Activated naive CD8-positive, alpha-beta T cell treated with anti-CD3 and anti-CD28 coated beads, Interleukin-2, amount 10 ng/mL, durations not matched to agents 7 days and 5 days (primary cell): ENCODE results near the gene RAB6D. TPM values are rescaled to one million over a fixed set of nuclear protein-coding genes. Genes with fewer than 3 reads are reported as not detected.
A peak's percentile ranks its signal among the peaks of the same experiment; 100 is the strongest.
"Not testable (repeated sequence)": the region's sequence is repeated elsewhere in the genome, so short reads cannot be mapped to it uniquely, and the experiment has no call there.

ENCODE experiments used
- ATAC-seq: fragments of 150-1000 bp; cut with Tn5 transposase; one replicate; pipeline ENCODE4 v1.10.0; 2021; ENCODE audit warnings: low read depth, moderate library complexity
- POLR2A ChIA-PET: fragments of 350-600 bp; sonication (Branson Sonifier 250); formaldehyde crosslinking; loops from one replicate; lab custom pipeline; 2021; ENCODE audit warnings: antibody characterized with exemption; lab: Charles Lee
- DNase-seq: peaks from one replicate; pipeline ENCODE4 v3.0.0; 2021
- H3K27ac Mint-ChIP-seq: one replicate; pipeline ENCODE4 v1.8.0; 2022; ENCODE audit warnings: mild to moderate bottlenecking, mixed read lengths
- H3K27me3 Mint-ChIP-seq: one replicate; pipeline ENCODE4 v1.8.0; 2022; ENCODE audit warnings: mild to moderate bottlenecking, moderate library complexity, mixed read lengths
- H3K36me3 Mint-ChIP-seq: one replicate; pipeline ENCODE4 v1.8.0; 2021; ENCODE audit warnings: mild to moderate bottlenecking, mixed read lengths
- H3K4me1 Mint-ChIP-seq: one replicate; pipeline ENCODE4 v1.8.0; 2021; ENCODE audit warnings: mixed read lengths
- H3K4me3 Mint-ChIP-seq: one replicate; pipeline ENCODE4 v1.8.0; 2022; ENCODE audit warnings: mild to moderate bottlenecking, moderate library complexity, mixed read lengths
- H3K9me3 Mint-ChIP-seq: one replicate; pipeline ENCODE4 v1.8.0; 2021; ENCODE audit warnings: mixed read lengths
- total RNA-seq, 2 experiments: library from RNA; stranded (reverse); gene quantifications; one replicate each; pipeline ENCODE4 v1.2.3, GENCODE V29; 2021

RAB6D gene
- total RNA-seq, 2 experiments from 2014 or later, result not detected

DNA sequence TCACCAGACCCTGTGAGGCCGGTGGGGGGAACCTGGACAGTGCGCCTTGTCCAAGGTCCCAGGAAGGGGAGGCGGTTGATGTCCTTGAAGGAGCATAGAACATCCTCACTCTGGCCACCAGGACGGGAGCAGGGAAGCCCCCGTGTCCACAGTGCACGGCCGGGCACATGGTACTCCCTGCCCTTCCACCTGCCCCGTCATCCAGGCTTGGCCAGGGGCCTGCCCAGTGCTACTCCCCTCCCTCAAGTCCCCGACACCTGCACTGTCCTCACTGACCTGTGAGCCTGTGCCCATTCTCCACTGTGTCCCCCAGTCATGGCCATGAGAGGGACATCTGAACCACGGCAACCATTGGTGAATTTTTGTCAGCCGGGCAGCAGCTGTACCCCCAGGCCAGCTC is 27.5 kb upstream of the RAB6D start:
- H3K4me3 Mint-ChIP-seq, POLR2A ChIA-PET, H3K27me3 Mint-ChIP-seq, DNase-seq, H3K36me3 Mint-ChIP-seq, H3K27ac Mint-ChIP-seq, ATAC-seq, H3K9me3 Mint-ChIP-seq, H3K4me1 Mint-ChIP-seq: not testable (repeated sequence)

GRCh38 chr2:131390495-131391130 is 26.6 kb upstream of the RAB6D start:
- POLR2A ChIA-PET, H3K4me3 Mint-ChIP-seq, H3K4me1 Mint-ChIP-seq: not testable (repeated sequence)

DNA sequence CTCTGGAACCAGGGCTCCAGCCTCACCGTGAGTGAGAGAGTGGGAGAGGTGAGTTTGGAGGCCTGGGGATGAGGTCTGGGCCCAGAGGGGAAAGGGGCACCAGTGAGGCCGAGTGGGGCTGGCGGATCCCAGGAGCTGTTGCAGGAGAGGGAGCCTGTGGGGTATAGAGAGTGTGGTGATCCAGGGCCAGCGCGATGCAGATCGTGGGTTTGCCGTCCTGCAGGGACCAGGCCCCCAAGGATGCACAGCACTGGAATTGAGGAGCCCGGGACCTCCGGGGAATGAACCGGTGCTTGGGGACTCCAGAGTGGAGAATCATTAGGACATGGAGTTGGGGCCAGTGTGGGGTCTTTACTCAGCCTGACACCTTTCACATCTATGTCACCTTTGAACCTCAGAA is 25.7 kb upstream of the RAB6D start:
- H3K27me3 Mint-ChIP-seq, result peaks cover 7% of the 10 kb centered on the region
- H3K4me1 Mint-ChIP-seq, result no peaks in the 10 kb centered on the region
- ATAC-seq, result no peak
- no peak overlapping the region for H3K27ac Mint-ChIP-seq
- H3K36me3 Mint-ChIP-seq, result no peaks in the 10 kb centered on the region
- DNase-seq, result no peak
- POLR2A ChIA-PET, result no interaction called here
- no peaks in the 10 kb centered on the region for H3K9me3 Mint-ChIP-seq
- no peak overlapping the region for H3K4me3 Mint-ChIP-seq

More at GRCh38 chr2:131390495-131391130, 26.6 kb upstream of the RAB6D start:
- ATAC-seq, H3K36me3 Mint-ChIP-seq, DNase-seq, H3K27ac Mint-ChIP-seq, H3K27me3 Mint-ChIP-seq, H3K9me3 Mint-ChIP-seq: not testable (repeated sequence)

DNA sequence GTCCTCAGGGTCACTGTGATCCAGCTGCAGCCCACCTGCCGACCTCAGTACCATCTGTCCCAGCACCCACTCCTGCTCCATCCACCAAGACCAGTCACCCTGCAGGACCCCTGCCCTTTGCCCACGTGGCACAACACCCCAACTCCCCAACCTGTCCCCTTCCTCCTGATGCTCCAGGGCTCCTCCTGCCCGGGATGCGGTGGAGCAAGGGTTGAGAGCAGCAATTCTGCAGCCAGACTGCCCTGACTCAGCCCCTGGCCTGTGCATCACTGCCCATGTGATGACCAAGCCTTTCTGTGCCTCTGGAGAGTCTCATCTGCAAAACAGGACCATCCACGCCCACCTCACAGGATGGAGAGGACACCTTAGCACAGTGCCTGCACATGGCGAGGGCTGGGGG is 24.9 kb upstream of the RAB6D start:
- H3K27me3 Mint-ChIP-seq, DNase-seq, H3K36me3 Mint-ChIP-seq, H3K9me3 Mint-ChIP-seq, H3K4me3 Mint-ChIP-seq, ATAC-seq, H3K27ac Mint-ChIP-seq, H3K4me1 Mint-ChIP-seq, POLR2A ChIA-PET: not testable (repeated sequence)

- H3K9me3 Mint-ChIP-seq, DNase-seq, POLR2A ChIA-PET, H3K36me3 Mint-ChIP-seq, H3K27ac Mint-ChIP-seq, H3K4me1 Mint-ChIP-seq, H3K4me3 Mint-ChIP-seq, ATAC-seq: not testable (repeated sequence)
- H3K27me3 Mint-ChIP-seq, result peaks cover 11% of the 10 kb centered on the region
These were observed 9.1 kb upstream of the RAB6D start for GRCh38 chr2:131373111-131373510.

- no peak overlapping the region for H3K27ac Mint-ChIP-seq
- H3K27me3 Mint-ChIP-seq, result peaks cover 13% of the 10 kb centered on the region
- H3K36me3 Mint-ChIP-seq, result no peaks in the 10 kb centered on the region
- H3K4me3 Mint-ChIP-seq, result no peak overlapping the region
- POLR2A ChIA-PET, result no interaction called here
- H3K9me3 Mint-ChIP-seq, result no peaks in the 10 kb centered on the region
- DNase-seq, result no peak
- no peak for ATAC-seq
- H3K4me1 Mint-ChIP-seq, result no peaks in the 10 kb centered on the region
These were observed 6.0 kb upstream of the RAB6D start for GRCh38 chr2:131369954-131370353.

- H3K27ac Mint-ChIP-seq, POLR2A ChIA-PET, H3K4me3 Mint-ChIP-seq, H3K36me3 Mint-ChIP-seq, ATAC-seq, DNase-seq, H3K4me1 Mint-ChIP-seq, H3K9me3 Mint-ChIP-seq: not testable (repeated sequence)
- peaks cover 15% of the 10 kb centered on the region for H3K27me3 Mint-ChIP-seq
These were observed 4.6 kb upstream of the RAB6D start for GRCh38 chr2:131368493-131369066.

DNA sequence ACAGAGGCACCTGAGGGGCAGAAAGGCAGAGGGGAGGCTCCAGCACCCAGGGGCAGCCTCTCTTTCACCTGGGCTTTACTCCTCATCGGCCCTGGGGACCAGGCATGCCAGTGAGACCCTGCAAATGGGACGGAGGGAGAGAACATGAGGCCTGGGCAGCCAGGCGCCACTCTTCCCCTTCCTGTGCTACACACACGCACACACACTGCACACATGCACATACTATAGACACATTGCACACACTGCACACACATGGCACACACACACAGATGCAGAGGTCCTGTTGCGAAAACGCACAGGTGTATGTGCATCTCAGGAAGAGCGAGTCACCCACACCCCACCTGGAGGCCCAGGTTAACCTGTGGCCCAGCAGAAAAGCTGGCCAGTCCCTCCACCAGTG is 3.4 kb upstream of the RAB6D start:
- Mint-ChIP-seq H3K27me3 (peaks cover 22% of the 10 kb centered on the region), H3K9me3 (no peaks in the 10 kb centered on the region), H3K27ac (no peak overlapping the region), H3K4me3 (no peak overlapping the region), H3K4me1 (peaks cover 3% of the 10 kb centered on the region), H3K36me3 (no peaks in the 10 kb centered on the region)
- POLR2A ChIA-PET, result no interaction called here
- DNase-seq (no peak), ATAC-seq (no peak)

DNA sequence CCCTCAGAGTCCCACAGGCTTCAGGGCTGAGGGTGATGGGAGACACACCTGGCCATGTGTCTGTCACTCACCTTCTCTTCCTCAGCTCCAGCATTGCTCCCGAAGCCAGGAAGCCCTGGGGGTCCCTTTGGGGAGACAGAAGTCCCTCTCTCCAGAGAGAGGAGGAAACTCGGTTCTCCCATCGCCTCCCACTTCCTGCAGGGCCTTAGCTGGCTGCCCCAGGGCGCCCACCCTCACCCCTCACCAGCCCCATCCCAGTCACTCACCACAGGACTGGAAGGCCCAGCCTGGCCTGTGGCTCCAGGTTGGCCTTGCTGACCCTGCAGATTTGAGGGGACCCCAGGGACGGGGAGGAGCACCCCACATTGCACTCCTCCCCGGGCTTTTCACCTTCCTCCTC is 2.7 kb upstream of the RAB6D start:
- peaks cover 3% of the 10 kb centered on the region for H3K4me1 Mint-ChIP-seq
- H3K4me3 Mint-ChIP-seq, result no peak overlapping the region
- no peak overlapping the region for H3K27ac Mint-ChIP-seq
- no peaks in the 10 kb centered on the region for H3K36me3 Mint-ChIP-seq
- no peak for ATAC-seq
- POLR2A ChIA-PET, result no interaction called here
- no peaks in the 10 kb centered on the region for H3K9me3 Mint-ChIP-seq
- no peak for DNase-seq
- peaks cover 28% of the 10 kb centered on the region for H3K27me3 Mint-ChIP-seq

DNA sequence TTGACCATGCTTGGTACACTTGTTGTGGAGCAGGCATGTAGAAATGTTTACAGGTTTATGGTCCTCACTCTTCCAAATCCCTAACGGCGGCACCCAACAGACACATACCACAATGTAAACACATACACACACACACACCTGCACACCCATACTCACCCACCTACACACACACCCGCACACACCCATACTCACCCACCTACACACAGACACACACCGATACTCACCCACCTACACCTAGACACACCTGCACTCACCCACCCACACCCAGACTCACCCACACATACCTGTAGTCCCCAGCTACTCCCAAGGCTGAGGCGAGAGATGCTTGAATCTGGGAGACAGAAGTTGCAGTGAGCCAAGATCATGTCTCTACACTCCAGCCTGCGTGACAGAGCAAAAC is 1.5 kb upstream of the RAB6D start:
- Mint-ChIP-seq H3K4me1 (peaks cover 3% of the 10 kb centered on the region), H3K4me3 (no peak overlapping the region), H3K36me3 (no peaks in the 10 kb centered on the region), H3K9me3 (no peaks in the 10 kb centered on the region), H3K27me3 (peaks cover 38% of the 10 kb centered on the region), H3K27ac (no peak overlapping the region)
- POLR2A ChIA-PET, result no interaction called here
- no peak for DNase-seq
- ATAC-seq, result no peak

DNA sequence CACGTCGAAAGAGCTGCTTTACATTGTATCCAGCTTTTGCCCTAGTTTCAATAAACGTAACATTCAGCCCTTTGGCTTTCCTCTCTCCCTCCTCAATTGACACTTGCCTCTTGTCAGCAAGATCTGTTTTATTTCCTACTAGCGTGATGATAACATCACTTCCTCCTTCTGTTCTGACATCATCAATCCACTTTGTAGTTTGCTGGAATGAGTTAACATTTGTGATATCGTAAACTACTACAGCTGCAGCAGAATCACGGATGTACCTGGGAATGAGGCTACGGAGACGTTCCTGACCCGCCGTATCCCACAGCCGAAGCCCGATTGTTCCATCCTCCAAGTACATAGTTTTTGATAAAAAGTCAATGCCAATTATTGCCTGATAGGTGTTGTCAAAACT is 755 bp downstream of the RAB6D start:
- H3K9me3 Mint-ChIP-seq, H3K4me1 Mint-ChIP-seq, H3K36me3 Mint-ChIP-seq, POLR2A ChIA-PET, DNase-seq, H3K27ac Mint-ChIP-seq, ATAC-seq: not testable (repeated sequence)
- Mint-ChIP-seq H3K27me3 (peaks cover 48% of the 10 kb centered on the region), H3K4me3 (peak overlapping the region; percentile 42)

GRCh38 chr2:131361773-131362172 is 2.2 kb downstream of the RAB6D start:
- H3K4me3 Mint-ChIP-seq, H3K4me1 Mint-ChIP-seq, H3K27ac Mint-ChIP-seq, POLR2A ChIA-PET, H3K36me3 Mint-ChIP-seq, H3K9me3 Mint-ChIP-seq, ATAC-seq, DNase-seq: not testable (repeated sequence)
- peaks cover 50% of the 10 kb centered on the region for H3K27me3 Mint-ChIP-seq

DNA sequence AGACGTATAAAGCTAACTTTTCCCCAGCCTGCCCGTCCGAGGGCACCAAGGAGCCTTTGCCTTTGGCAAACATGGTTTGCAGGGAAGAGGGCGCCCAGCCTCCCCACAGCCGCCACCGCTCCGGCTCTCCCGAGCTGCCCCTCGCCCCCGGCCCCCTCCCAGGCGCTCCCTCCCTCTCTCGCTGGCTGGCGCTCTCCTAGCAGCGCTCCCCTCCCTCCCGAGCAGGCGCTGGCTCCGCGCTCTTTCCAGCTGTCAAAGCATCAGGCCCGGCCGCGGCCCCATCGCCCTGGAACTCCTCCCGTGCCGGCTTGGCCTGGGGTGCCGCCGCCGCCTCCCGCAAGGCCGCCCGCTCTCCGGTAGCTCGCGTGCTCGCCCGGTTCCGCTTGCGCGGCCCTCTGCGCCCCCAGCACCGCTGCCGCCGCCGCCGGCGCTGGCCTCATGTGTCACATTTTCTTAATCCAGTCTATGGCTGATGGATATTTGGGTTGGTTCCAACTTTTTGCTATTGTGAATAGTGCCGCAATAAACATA is 10.7 kb downstream of the RAB6D start:
- H3K4me1 Mint-ChIP-seq, DNase-seq, POLR2A ChIA-PET, H3K4me3 Mint-ChIP-seq, H3K9me3 Mint-ChIP-seq, H3K27ac Mint-ChIP-seq, ATAC-seq, H3K36me3 Mint-ChIP-seq: not testable (repeated sequence)
- H3K27me3 Mint-ChIP-seq, result peaks cover 33% of the 10 kb centered on the region

DNA sequence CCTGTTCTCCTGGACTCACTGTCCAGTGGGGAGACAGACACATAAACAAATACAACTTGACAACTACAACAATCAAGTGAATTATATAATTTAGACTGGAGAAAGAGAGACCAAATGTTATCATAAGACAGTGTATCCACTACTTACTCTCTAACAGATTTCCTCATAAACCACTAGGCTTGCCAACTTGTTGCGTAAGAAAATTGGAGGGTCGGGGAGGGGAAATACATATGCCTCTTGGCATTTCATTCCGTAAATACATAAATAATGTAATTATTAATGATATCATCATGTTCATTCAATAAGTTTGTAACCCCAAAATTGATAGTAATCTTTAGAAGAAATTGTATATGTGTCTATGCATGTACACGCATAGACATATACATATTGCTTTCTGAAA is 14.9 kb downstream of the RAB6D start:
- peaks cover 23% of the 10 kb centered on the region for H3K27me3 Mint-ChIP-seq
- ATAC-seq (no peak), DNase-seq (no peak)
- H3K4me1 Mint-ChIP-seq, result no peaks in the 10 kb centered on the region
- no peak overlapping the region for H3K27ac Mint-ChIP-seq
- H3K36me3 Mint-ChIP-seq, result no peaks in the 10 kb centered on the region
- H3K9me3 Mint-ChIP-seq, result no peaks in the 10 kb centered on the region
- POLR2A ChIA-PET, result no interaction called here
- H3K4me3 Mint-ChIP-seq, result no peak overlapping the region
